Measurements from ENCODE around the gene IGSF21. TPM values are rescaled to one million over a fixed set of nuclear protein-coding genes. Genes with fewer than 3 reads are reported as not detected.
A peak's percentile ranks its signal among the peaks of the same experiment; 100 is the strongest.

The IGSF21 gene
- total RNA-seq, 1 donor from 2014 or later, result not detected

- Histone ChIP-seq H3K36me3 (ENCODE audit: control insufficient read depth, insufficient read depth, low read length) (no peaks in the 10 kb centered on the region), H3K4me3 (ENCODE audit: low read depth, low read length) (no peak overlapping the region), H3K27me3 (ENCODE audit: control insufficient read depth, insufficient read depth, low read length) (no peaks in the 10 kb centered on the region)
- no peak for DNase-seq (ENCODE audit: low read depth)
- no peak for FAIRE-seq
- TF ChIP-seq CTCF (IDR thresholded peaks at IDR 0.05; ENCODE audit: insufficient read depth, low read length, severe bottlenecking), result no peak
These were observed 287.1 kb downstream of the IGSF21 start for GRCh38 chr1:18394563-18395156.

- no peak for TF ChIP-seq CTCF (IDR thresholded peaks at IDR 0.05; ENCODE audit: insufficient read depth, low read length, severe bottlenecking)
- Histone ChIP-seq H3K27me3 (ENCODE audit: control insufficient read depth, insufficient read depth, low read length) (no peaks in the 10 kb centered on the region), H3K4me3 (ENCODE audit: low read depth, low read length) (no peak overlapping the region), H3K36me3 (ENCODE audit: control insufficient read depth, insufficient read depth, low read length) (no peaks in the 10 kb centered on the region)
- peak; percentile 18 for DNase-seq (ENCODE audit: low read depth)
- FAIRE-seq, result no peak
These were observed 288.8 kb downstream of the IGSF21 start for GRCh38 chr1:18396247-18396980.

- Histone ChIP-seq H3K4me3 (ENCODE audit: low read depth, low read length) (no peak overlapping the region), H3K36me3 (ENCODE audit: control insufficient read depth, insufficient read depth, low read length) (no peaks in the 10 kb centered on the region), H3K27me3 (ENCODE audit: control insufficient read depth, insufficient read depth, low read length) (no peaks in the 10 kb centered on the region)
- no peak for DNase-seq (ENCODE audit: low read depth)
- no peak for TF ChIP-seq CTCF (IDR thresholded peaks at IDR 0.05; ENCODE audit: insufficient read depth, low read length, severe bottlenecking)
- FAIRE-seq, result no peak
These were observed 290.0 kb downstream of the IGSF21 start for GRCh38 chr1:18397641-18398040.

GRCh38 chr1:18398791-18399530 lies 291.4 kb downstream of the IGSF21 start:
- DNase-seq (ENCODE audit: low read depth) (no peak), FAIRE-seq (no peak)
- Histone ChIP-seq H3K4me3 (ENCODE audit: low read depth, low read length) (no peak overlapping the region), H3K27me3 (ENCODE audit: control insufficient read depth, insufficient read depth, low read length) (no peaks in the 10 kb centered on the region), H3K36me3 (ENCODE audit: control insufficient read depth, insufficient read depth, low read length) (no peaks in the 10 kb centered on the region)
- TF ChIP-seq CTCF (IDR thresholded peaks at IDR 0.05; ENCODE audit: insufficient read depth, low read length, severe bottlenecking), result no peak

- Histone ChIP-seq H3K4me3 (ENCODE audit: low read depth, low read length) (no peak overlapping the region), H3K36me3 (ENCODE audit: control insufficient read depth, insufficient read depth, low read length) (no peaks in the 10 kb centered on the region), H3K27me3 (ENCODE audit: control insufficient read depth, insufficient read depth, low read length) (no peaks in the 10 kb centered on the region)
- no peak for FAIRE-seq
- no peak for DNase-seq (ENCODE audit: low read depth)
- TF ChIP-seq CTCF (IDR thresholded peaks at IDR 0.05; ENCODE audit: insufficient read depth, low read length, severe bottlenecking), result no peak
These were observed 292.9 kb downstream of the IGSF21 start for GRCh38 chr1:18400347-18401102.
